ENCODE results near the gene SETMAR.
"Not testable (repeated sequence)": the region's sequence is repeated elsewhere in the genome, so short reads cannot be mapped to it uniquely, and the experiment has no call there.

SETMAR gene

GRCh38 chr3:4303187-4304123, at the start of gene SETMAR:
Gene SETMAR (plus strand): TSS chr3:4303369. CDS start chr3:4303371, 2 bp downstream.
- FAIRE-seq = no peak

- FAIRE-seq = no peak
Measured at GRCh38 chr3:4261406-4261805, 41.8 kb upstream of the SETMAR start.

DNA sequence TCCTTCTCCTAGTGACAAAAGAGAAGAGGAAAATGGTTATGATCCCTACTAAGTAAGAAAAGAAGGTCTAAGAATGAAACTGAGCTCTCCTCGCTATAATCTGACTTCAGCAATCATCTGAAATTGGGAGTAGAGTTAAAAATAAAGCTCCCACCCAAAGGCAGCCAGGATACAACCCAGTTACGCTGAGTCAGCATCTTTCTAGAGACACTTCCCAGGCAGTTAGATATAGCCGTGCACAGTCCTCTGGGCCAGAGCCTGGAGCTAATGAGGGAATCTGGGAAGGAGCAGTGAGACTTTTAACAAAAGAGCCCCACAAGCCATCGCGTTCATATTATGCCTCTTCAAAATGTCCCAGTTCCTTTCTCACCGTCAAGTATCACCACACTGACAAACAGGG, 39.1 kb upstream of the SETMAR start:
- FAIRE-seq = no peak

DNA sequence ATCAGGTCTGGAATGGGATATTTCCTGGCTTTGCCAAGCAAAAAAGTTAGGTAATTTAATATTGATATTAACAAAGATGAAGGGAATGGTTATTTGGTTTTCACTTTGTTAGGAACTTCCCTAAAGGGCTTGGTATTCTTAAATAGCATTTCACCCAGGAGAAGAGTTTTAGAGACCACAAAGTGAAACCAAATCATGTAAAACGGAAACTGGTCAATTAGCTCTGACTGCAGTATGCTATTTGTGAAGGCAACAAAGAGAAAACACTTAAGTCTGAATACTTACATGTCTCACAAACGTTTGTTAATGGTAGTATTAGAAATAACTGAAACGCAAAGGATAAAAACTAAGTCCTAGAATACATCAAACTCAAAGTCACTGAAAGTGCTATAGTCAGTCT, 32.4 kb upstream of the SETMAR start:
- no peak for FAIRE-seq

GRCh38 chr3:4271834-4272233, 31.3 kb upstream of the SETMAR start:
- FAIRE-seq = peak; percentile 95

GRCh38 chr3:4279516-4280105, 23.6 kb upstream of the SETMAR start:
- no peak for FAIRE-seq

DNA sequence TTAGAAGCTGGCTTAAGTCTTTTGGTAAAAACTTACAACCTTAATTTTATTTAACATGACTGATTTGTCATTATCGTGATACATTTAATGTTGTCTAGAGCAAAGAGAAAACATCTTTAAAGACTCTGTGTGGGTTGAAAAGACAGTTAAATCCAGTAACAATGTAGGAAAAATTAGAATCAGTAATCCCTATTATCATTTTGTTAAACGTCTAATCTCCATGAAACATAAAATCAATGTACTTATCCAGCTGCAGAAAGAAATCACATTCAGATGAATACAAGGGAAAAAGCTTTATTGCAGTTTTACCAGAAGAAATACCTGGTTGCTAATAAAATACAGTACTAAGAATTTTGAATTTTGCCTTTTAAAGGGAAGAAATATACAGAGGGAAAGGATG, 21.2 kb upstream of the SETMAR start:
- no peak for FAIRE-seq

DNA sequence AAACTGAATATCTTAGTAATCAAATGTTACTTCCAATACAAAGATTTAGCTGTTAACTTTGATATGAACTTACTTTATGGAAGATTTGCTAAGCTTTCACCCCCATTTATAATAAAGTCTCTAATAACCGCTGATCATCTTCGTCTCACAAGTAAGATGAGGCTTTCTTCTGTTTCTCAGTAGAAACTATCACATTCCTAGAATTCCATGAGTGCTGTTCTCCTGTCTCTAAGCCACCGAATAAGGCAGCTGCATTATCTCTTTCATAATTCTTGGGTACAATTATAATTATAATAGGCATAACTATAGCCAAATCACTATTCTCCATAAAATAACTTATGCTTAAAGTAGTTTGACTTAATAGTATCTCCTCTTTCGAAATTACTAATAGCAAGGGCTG, 18.3 kb upstream of the SETMAR start:
- FAIRE-seq = no peak

GRCh38 chr3:4289044-4289443, 14.1 kb upstream of the SETMAR start:
- no peak for FAIRE-seq

DNA sequence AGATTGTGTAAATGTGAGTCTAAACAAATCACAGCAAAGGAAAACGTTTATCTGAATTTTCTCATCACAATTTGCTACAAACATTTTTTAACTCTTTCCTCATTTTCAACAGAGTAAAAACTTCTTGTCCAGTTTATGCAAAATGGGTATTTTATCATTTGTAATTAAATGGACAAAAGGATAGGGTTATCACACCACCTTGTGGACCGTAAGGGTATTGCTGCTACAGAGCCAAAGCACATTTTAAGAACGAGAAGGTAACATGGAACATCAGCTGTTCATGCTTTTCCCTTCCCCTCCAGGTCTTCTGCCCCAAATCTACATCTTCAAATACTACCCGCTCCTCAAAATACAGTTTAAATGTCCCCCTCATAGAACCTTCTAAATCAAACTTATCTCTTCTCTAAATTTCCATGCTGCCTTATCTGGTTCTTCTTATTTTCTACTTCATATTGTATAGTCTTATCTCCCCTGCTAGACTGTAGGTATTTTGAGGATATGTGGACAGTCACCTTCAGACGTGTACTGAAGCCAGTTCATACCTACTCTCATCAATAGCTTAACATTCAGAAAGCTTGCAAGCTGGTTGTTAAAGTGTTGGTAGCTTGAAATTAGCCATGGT, 12.8 kb upstream of the SETMAR start:
- peak; percentile 87 for FAIRE-seq

- no peak for FAIRE-seq
Measured at GRCh38 chr3:4292301-4292700, 10.9 kb upstream of the SETMAR start.

GRCh38 chr3:4294616-4295327, 8.4 kb upstream of the SETMAR start:
- FAIRE-seq = no peak

- not testable (repeated sequence) for FAIRE-seq
Measured at GRCh38 chr3:4296454-4296853, 6.7 kb upstream of the SETMAR start.

DNA sequence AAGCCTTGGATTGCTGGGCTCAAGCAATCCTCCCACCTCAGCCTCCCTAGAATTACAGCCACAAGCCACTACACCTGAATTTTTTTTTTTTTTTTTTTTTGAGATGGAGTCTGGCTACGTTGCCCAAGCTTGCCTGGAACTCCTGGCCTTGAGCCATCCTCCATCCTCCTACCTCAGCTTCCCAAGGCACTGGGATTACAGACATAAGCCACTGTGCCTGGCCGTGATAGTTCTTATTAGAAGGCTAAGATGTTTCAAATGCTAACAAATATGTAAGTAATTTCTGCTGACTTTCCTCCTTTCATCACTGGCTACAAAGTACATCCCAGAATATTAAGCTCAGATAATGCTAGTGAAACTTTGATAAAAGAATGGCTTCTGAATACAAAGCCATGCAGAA, 5.7 kb upstream of the SETMAR start:
- FAIRE-seq = no peak

DNA sequence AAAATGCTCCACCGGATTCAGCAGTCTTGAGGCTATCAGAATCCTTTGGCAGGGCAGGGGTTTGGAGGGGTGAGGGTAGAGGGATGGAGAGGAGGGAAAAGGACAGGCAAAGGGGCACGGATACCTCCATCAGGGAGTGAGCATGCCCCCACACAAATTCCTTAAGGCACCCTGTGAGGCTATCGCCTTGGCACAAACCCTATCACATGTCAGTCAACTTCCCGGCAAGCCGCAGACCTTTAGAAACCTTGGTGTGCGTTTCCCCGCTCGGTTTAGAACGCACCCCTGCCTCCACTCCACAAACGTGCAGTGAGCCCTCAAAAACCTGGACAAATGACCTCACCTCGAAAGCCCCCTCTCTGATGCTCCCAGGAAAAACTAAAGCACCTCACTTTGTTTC, 422 bp upstream of the SETMAR start:
- FAIRE-seq = no peak

GRCh38 chr3:4305210-4305609, 2.0 kb downstream of the SETMAR start:
- not testable (repeated sequence) for FAIRE-seq

DNA sequence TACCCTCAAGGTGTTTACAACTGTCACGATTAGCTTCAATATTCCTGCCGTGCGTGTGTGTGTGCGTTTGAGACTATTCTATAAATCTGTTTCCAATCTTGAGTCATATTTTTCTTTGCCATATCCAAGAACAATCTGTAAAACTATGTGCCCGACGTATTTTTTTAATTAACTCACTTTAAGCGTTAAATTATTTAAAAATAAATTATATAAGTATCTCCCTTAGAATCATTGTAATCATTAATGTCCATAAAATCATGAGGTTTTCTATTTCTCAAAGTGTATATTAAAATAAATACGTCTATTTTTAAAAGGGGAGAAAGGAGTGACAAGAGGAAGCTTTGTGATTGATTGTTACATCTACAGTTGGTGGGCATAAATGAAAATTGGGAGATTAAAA, 2.9 kb downstream of the SETMAR start:
- FAIRE-seq = no peak

GRCh38 chr3:4306860-4307259, 3.7 kb downstream of the SETMAR start:
- no peak for FAIRE-seq

GRCh38 chr3:4309491-4310128, 6.4 kb downstream of the SETMAR start:
- no peak for FAIRE-seq

GRCh38 chr3:4310971-4311370, 7.8 kb downstream of the SETMAR start:
- FAIRE-seq = no peak

GRCh38 chr3:4311496-4311895, 8.3 kb downstream of the SETMAR start:
- no peak for FAIRE-seq

DNA sequence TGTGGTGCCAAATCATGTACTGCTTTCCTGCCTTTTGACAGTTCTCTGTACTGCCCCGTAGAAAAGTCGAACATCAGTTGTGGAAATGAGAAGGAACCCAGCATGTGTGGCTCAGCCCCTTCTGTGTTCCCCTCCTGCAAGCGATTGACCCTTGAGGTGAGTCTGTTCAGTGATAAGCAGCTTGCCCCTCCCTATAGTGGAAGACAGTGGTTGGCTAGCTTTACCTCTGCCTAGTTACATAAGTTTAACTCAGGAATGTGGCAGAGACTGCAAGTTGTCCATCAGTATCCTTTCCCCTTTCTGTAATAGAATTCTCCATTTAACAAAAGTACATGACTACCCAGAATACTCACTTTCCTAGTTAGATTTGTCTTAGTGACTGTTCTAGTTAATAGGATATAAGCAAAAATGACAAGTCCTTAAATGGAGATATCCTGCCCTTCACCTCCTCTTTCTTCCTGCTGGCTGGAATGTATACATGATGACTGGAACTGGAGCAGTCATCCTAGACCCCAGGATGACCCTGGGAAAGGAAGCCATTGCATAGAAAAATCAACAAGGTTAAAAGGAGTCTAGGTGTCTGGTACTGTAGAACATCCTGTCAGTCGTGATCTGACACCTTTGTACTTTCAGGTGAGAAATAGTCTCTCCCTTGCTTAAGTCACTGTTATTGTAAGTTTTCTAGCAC, 10.6 kb downstream of the SETMAR start:
- FAIRE-seq = no peak
